BJ (cell line): ENCODE data around the gene LIG4. TPM values are rescaled to one million over a fixed set of nuclear protein-coding genes. Genes with fewer than 3 reads are reported as not detected.
A peak's percentile ranks its signal among the peaks of the same experiment; 100 is the strongest.

Experiments
- CTCF ChIA-PET: fragments of 350-600 bp; formaldehyde crosslinking; extraction: SDS; loops from one replicate; lab custom pipeline; 2021; ENCODE audit warnings: antibody characterized with exemption, inconsistent platforms; lab: Yijun Ruan, JAX
- POLR2A ChIA-PET: fragments of 300-600 bp; sonication (Branson Sonifier 250); formaldehyde crosslinking; extraction: SDS; loops from one replicate; lab custom pipeline; 2021; ENCODE audit warnings: antibody characterized with exemption; lab: Charles Lee
- DNase-seq: peaks from one replicate; pipeline ENCODE4 v3.0.0-alpha.2; 2011; ENCODE audit warnings: low read depth
- H3K27me3 ChIP-seq: 2 replicates; pipeline ENCODE4 v1.6.0; 2011; ENCODE audit warnings: low read length; ENCODE audit not compliant: control insufficient read depth, insufficient read depth
- H3K36me3 ChIP-seq: 2 replicates; pipeline ENCODE4 v1.5.1; 2011; ENCODE audit warnings: low read length; ENCODE audit not compliant: control insufficient read depth, insufficient read depth
- H3K4me3 ChIP-seq: 2 replicates; pipeline ENCODE4 v1.5.1; 2011; ENCODE audit warnings: low read depth, mild to moderate bottlenecking, control low read depth, low read length
- CTCF ChIP-seq: IDR thresholded peaks from 2 replicates; pipeline ENCODE4 v1.5.1; 2011; ENCODE audit warnings: low read depth, mild to moderate bottlenecking, control low read depth, inconsistent platforms, low read length, moderate library complexity; ENCODE audit not compliant: insufficient read depth
- polyA plus RNA-seq: library from polyadenylated mRNA; depleted of rRNA; stranded (reverse); fragments of >200 nt; gene quantifications from 2 replicates; pipeline ENCODE4 v1.2.3, GENCODE V29; 2011; rRNA removed

The LIG4 gene
- polyA plus RNA-seq, 1 experiment, result 2.7 TPM

GRCh38 chr13:108178078-108178477, 37.3 kb downstream of the LIG4 start:
- no peak for TF ChIP-seq CTCF
- ChIA-PET CTCF (no interaction called here), POLR2A (no interaction called here)
- Histone ChIP-seq H3K36me3 (no peaks in the 10 kb centered on the region), H3K4me3 (no peak overlapping the region), H3K27me3 (no peaks in the 10 kb centered on the region)
- no peak for DNase-seq

GRCh38 chr13:108176685-108177274, 38.6 kb downstream of the LIG4 start:
- H3K27me3 ChIP-seq, result no peaks in the 10 kb centered on the region
- TF ChIP-seq CTCF, result peak; percentile 33
- H3K36me3 ChIP-seq, result no peaks in the 10 kb centered on the region
- DNase-seq, result no peak
- ChIA-PET POLR2A (no interaction called here), CTCF (no interaction called here)
- H3K4me3 ChIP-seq, result no peak overlapping the region

GRCh38 chr13:108168929-108169328, 46.4 kb downstream of the LIG4 start:
- no peaks in the 10 kb centered on the region for H3K27me3 ChIP-seq
- no peak for TF ChIP-seq CTCF
- ChIA-PET CTCF (no interaction called here), POLR2A (no interaction called here)
- no peak for DNase-seq
- H3K36me3 ChIP-seq, result no peaks in the 10 kb centered on the region
- H3K4me3 ChIP-seq, result no peak overlapping the region

- no peaks in the 10 kb centered on the region for H3K36me3 ChIP-seq
- no peaks in the 10 kb centered on the region for H3K27me3 ChIP-seq
- POLR2A ChIA-PET, result no interaction called here
- CTCF ChIA-PET, result interaction anchor here (1.7 kb wide), 1 partner anchor 11 kb away, joined by 12 read pairs; no protein-coding TSS in a partner anchor
- DNase-seq, result no peak
- no peak for TF ChIP-seq CTCF
- no peak overlapping the region for H3K4me3 ChIP-seq
These were observed 49.3 kb downstream of the LIG4 start for GRCh38 chr13:108166078-108166477.

GRCh38 chr13:108158746-108159145, 56.6 kb downstream of the LIG4 start:
- Histone ChIP-seq H3K36me3 (no peaks in the 10 kb centered on the region), H3K4me3 (no peak overlapping the region), H3K27me3 (no peaks in the 10 kb centered on the region)
- POLR2A ChIA-PET, result no interaction called here
- TF ChIP-seq CTCF, result no peak
- CTCF ChIA-PET, result interaction anchor here (0.9 kb wide), 1 partner anchor 948 kb away, joined by 3 read pairs; no protein-coding TSS in a partner anchor
- no peak for DNase-seq

Other genes starting within 250 kb of the LIG4 start
- gene ABHD13, start 2.9 kb upstream of the LIG4 start, polyA plus RNA-seq, result 2.7 and 5.6 TPM in 2 replicates
- 0.26 and 1.0 TPM in 2 replicates for gene TNFSF13B, start 54.2 kb upstream of the LIG4 start, polyA plus RNA-seq